ENCODE measurements around the gene ZSWIM6.

The ZSWIM6 gene

GRCh38 chr5:61354199-61354598 is 22.1 kb downstream of the ZSWIM6 start:
- DNase-seq (ENCODE audit: low read depth), result no peak
- no peak overlapping the region for H3K4me3 ChIP-seq (ENCODE audit: low read depth, low read length)
- no peak for TF ChIP-seq CTCF (IDR thresholded peaks at IDR 0.05; ENCODE audit: insufficient read depth, low read depth, low read length, missing control alignments)

GRCh38 chr5:61357745-61358144 is 25.7 kb downstream of the ZSWIM6 start:
- peak; percentile 18 for DNase-seq (ENCODE audit: low read depth)
- TF ChIP-seq CTCF (IDR thresholded peaks at IDR 0.05; ENCODE audit: insufficient read depth, low read depth, low read length, missing control alignments), result peak; percentile 33
- no peak overlapping the region for H3K4me3 ChIP-seq (ENCODE audit: low read depth, low read length)

GRCh38 chr5:61362796-61363368 is 30.8 kb downstream of the ZSWIM6 start:
- peak; percentile 13 for DNase-seq (ENCODE audit: low read depth)
- TF ChIP-seq CTCF (IDR thresholded peaks at IDR 0.05; ENCODE audit: insufficient read depth, low read depth, low read length, missing control alignments), result peak; percentile 10
- H3K4me3 ChIP-seq (ENCODE audit: low read depth, low read length), result no peak overlapping the region

- H3K4me3 ChIP-seq (ENCODE audit: low read depth, low read length), result no peak overlapping the region
- no peak for TF ChIP-seq CTCF (IDR thresholded peaks at IDR 0.05; ENCODE audit: insufficient read depth, low read depth, low read length, missing control alignments)
- DNase-seq (ENCODE audit: low read depth), result no peak
Observed at GRCh38 chr5:61363401-61364114, 31.5 kb downstream of the ZSWIM6 start.

- H3K4me3 ChIP-seq (ENCODE audit: low read depth, low read length), result no peak overlapping the region
- TF ChIP-seq CTCF (IDR thresholded peaks at IDR 0.05; ENCODE audit: insufficient read depth, low read depth, low read length, missing control alignments), result no peak
- no peak for DNase-seq (ENCODE audit: low read depth)
Observed at GRCh38 chr5:61366497-61367240, 34.6 kb downstream of the ZSWIM6 start.

GRCh38 chr5:61370506-61370905 is 38.4 kb downstream of the ZSWIM6 start:
- no peak for DNase-seq (ENCODE audit: low read depth)
- no peak for TF ChIP-seq CTCF (IDR thresholded peaks at IDR 0.05; ENCODE audit: insufficient read depth, low read depth, low read length, missing control alignments)
- no peak overlapping the region for H3K4me3 ChIP-seq (ENCODE audit: low read depth, low read length)

All from GM12865 (cell line).